HepG2 (cell line): ENCODE measurements around the gene METTL5. TPM values are rescaled to one million over a fixed set of nuclear protein-coding genes. Genes with fewer than 3 reads are reported as not detected.

ENCODE experiments used
- ATAC-seq: fragments of 200-7000 bp; cut with Tn5 transposase; 3 replicates; pipeline ENCODE4 v1.9.1; 2020; ENCODE audit warnings: mild to moderate bottlenecking, moderate library complexity
- BruUV-seq: library from RNA; stranded (reverse); fragments of 400-500 nt; replicated peaks from 2 replicates; lab custom pipeline; 2021; lab: Mats Ljungman, UMichigan
- CTCF ChIA-PET: fragments of 300-600 bp; formaldehyde crosslinking; extraction: SDS; loops from one replicate; lab custom pipeline; 2021; ENCODE audit warnings: low total read pairs, inconsistent platforms, low intra/inter-chr PET ratio; lab: Yijun Ruan, JAX
- POLR2A ChIA-PET: fragments of 350-600 bp; sonication (Branson Sonifier 250); formaldehyde crosslinking; loops from one replicate; lab custom pipeline; 2020; ENCODE audit warnings: antibody characterized with exemption, inconsistent platforms; lab: Yijun Ruan, JAX
- DNase-seq: peaks from one replicate; pipeline ENCODE4 v3.0.0-alpha.2; 2015; ENCODE audit warnings: low spot score
- FAIRE-seq: peaks from 3 replicates; lab custom pipeline; 2011; peaks lifted over from hg19 to GRCh38; lab: Jason Lieb, UNC
- H2AFZ ChIP-seq: one replicate; pipeline ENCODE4 v1.6.1; 2011; ENCODE audit warnings: low read length, inconsistent platforms
- H3K27ac ChIP-seq: fragments of 300-600 bp; 3 replicates; pipeline ENCODE4 v1.8.0; 2011; ENCODE audit warnings: mixed run types, mild to moderate bottlenecking, mixed read lengths, low read length, inconsistent platforms; ENCODE audit not compliant: insufficient read depth; ENCODE audit errors: extremely low read length
- H3K27me3 ChIP-seq, 2 experiments: fragments of 200-600 bp in 1 of 2; 2 replicates in 1 of 2; 3 replicates in 1 of 2; pipeline versions ENCODE4 v1.6.0 to v1.8.0; 2011; ENCODE audit warnings: low read length in 2 of 2, mild to moderate bottlenecking in 2 of 2, moderate library complexity in 2 of 2, inconsistent platforms in 1 of 2; ENCODE audit not compliant: insufficient read depth in 2 of 2, control insufficient read depth in 1 of 2
- H3K36me3 ChIP-seq, 2 experiments: fragments of 200-600 bp in 1 of 2; replicated peaks in 1 of 2; 2 replicates in 1 of 2; 3 replicates in 1 of 2; pipeline versions ENCODE4 v1.5.1 to v1.8.0; 2011; ENCODE audit warnings: low read length in 2 of 2, inconsistent platforms in 1 of 2; ENCODE audit not compliant: insufficient read depth in 2 of 2, control insufficient read depth in 1 of 2
- H3K4me1 ChIP-seq: 2 replicates; pipeline ENCODE4 v1.5.1; 2012; ENCODE audit warnings: low read length, inconsistent platforms; ENCODE audit not compliant: insufficient read depth
- H3K4me2 ChIP-seq: 2 replicates; pipeline ENCODE4 v1.6.0; 2011; ENCODE audit warnings: low read depth, low read length, inconsistent platforms
- H3K4me3 ChIP-seq, 3 experiments: fragments of 200-600 bp in 1 of 3; sonication (generic), shearing (Covaris generic) in 1 of 3; replicated peaks in 1 of 3; 2 replicates each; pipeline ENCODE4 v1.5.1; 2011 to 2016; ENCODE audit warnings: low read length in 3 of 3, inconsistent platforms in 2 of 3, low read depth in 2 of 3, mild to moderate bottlenecking in 2 of 3, control low read depth in 1 of 3, mixed read lengths in 1 of 3; ENCODE audit not compliant: insufficient read depth in 1 of 3
- H3K79me2 ChIP-seq: one replicate; pipeline ENCODE4 v1.6.1; 2011; ENCODE audit warnings: low read length, inconsistent platforms; ENCODE audit not compliant: insufficient read depth
- H3K9ac ChIP-seq: 2 replicates; pipeline ENCODE4 v1.6.0; 2011; ENCODE audit warnings: mild to moderate bottlenecking, low read depth, low read length, inconsistent platforms; ENCODE audit not compliant: insufficient read depth
- H3K9me3 ChIP-seq: 2 replicates; pipeline ENCODE4 v1.5.1; 2012; ENCODE audit warnings: mild to moderate bottlenecking, low read length
- H4K20me1 ChIP-seq: 2 replicates; pipeline ENCODE4 v1.6.0; 2011; ENCODE audit warnings: inconsistent platforms, mild to moderate bottlenecking, low read length, moderate library complexity; ENCODE audit not compliant: insufficient read depth
- AHDC1 ChIP-seq: sonication (generic); formaldehyde crosslinking; IDR thresholded peaks from 2 replicates; pipeline ENCODE4 v1.5.1; 2020; ENCODE audit warnings: mild to moderate bottlenecking, missing genetic modification reagents, borderline replicate concordance
- BRCA1 ChIP-seq: sonication (generic); formaldehyde crosslinking; IDR thresholded peaks from 2 replicates; pipeline ENCODE4 v1.4.0; 2020; ENCODE audit warnings: missing genetic modification reagents
- CHCHD3 ChIP-seq: sonication (generic); formaldehyde crosslinking; IDR thresholded peaks from 2 replicates; pipeline ENCODE4 v1.8.0; 2022; ENCODE audit warnings: mild to moderate bottlenecking, missing genetic modification reagents, moderate library complexity
- HNRNPH1 ChIP-seq: fragments of 200-400 bp; formaldehyde crosslinking; optimal IDR thresholded peaks from 2 replicates; pipeline ENCODE3; 2017; ENCODE audit warnings: mild to moderate bottlenecking, low read depth, low read length
- NFIC ChIP-seq: IDR thresholded peaks from 2 replicates; pipeline ENCODE4 v1.6.1; 2012; ENCODE audit warnings: mild to moderate bottlenecking, low read length, inconsistent platforms
- NR3C1 ChIP-seq: sonication (generic); formaldehyde crosslinking; IDR thresholded peaks from 2 replicates; pipeline ENCODE4 v1.4.0; 2020; ENCODE audit warnings: missing genetic modification reagents
- SP140L ChIP-seq: sonication (generic); formaldehyde crosslinking; IDR thresholded peaks from 2 replicates; pipeline ENCODE4 v1.4.0; 2020; ENCODE audit warnings: missing genetic modification reagents, borderline replicate concordance
- YY1 ChIP-seq: IDR thresholded peaks from 2 replicates; pipeline ENCODE4 v1.6.1; 2011; ENCODE audit warnings: low read length, low read depth, moderate library complexity, mild to moderate bottlenecking; ENCODE audit not compliant: insufficient read depth, insufficient replicate concordance
- ZNF768 ChIP-seq: sonication (generic); formaldehyde crosslinking; IDR thresholded peaks from 2 replicates; pipeline ENCODE4 v1.4.0; 2020; ENCODE audit warnings: missing genetic modification reagents
- ZSCAN9 ChIP-seq: IDR thresholded peaks from 2 replicates; pipeline ENCODE4 v1.6.1; 2016; ENCODE audit warnings: borderline replicate concordance
- WGBS: methylation state at CpG from one replicate; pipeline ENCODE4 v1.1.6; 2017; ENCODE audit warnings: low lambda C conversion rate; 5-methylcytosine and 5-hydroxymethylcytosine counted together
- in situ Hi-C: cut with HindIII; loops from 2 replicates; pipeline ENCODE4 v1.10.0; 2017; ENCODE audit warnings: low pct_unique_long_range_greater_than_20kb; ENCODE audit not compliant: extremely low pct_ligation_motif_present
- intact Hi-C: fragments of 100-400 bp; cut with micrococcal nuclease; formaldehyde crosslinking; loops from one replicate; pipeline ENCODE4 v1.10.0; 2022; ENCODE audit not compliant: unreplicated experiment
- polyA plus RNA-seq, 8 experiments: library from polyadenylated mRNA; depleted of rRNA in 3 of 8; stranded (reverse) in 7 of 8; unstranded in 1 of 8; fragments of >200 nt; fragmentation: Illumina TruSeq in 4 of 8; extraction: Trizol in 4 of 8; gene quantifications; 2 replicates each; pipeline versions ENCODE4 v1.2.1 to v1.2.3, GENCODE V29; 2011 to 2016; ENCODE audit warnings: low read depth in 4 of 8, missing spikeins in 1 of 8, mixed read lengths in 1 of 8; ENCODE audit not compliant: insufficient read depth in 1 of 8
- total RNA-seq, 5 experiments: library from RNA; depleted of rRNA; stranded (reverse); fragments of >200 nt; fragmentation: Illumina TruSeq; extraction: Trizol; gene quantifications; 2 replicates each; pipeline ENCODE4 v1.2.3, GENCODE V29; 2016; ENCODE audit warnings: low read depth in 1 of 5
- TF ChIP-seq, protein P1 (sequence below): sonication (generic); formaldehyde crosslinking; conservative IDR thresholded peaks from 2 replicates; pipeline ENCODE4 v1.8.0; 2022; ENCODE audit warnings: mild to moderate bottlenecking, moderate library complexity, missing genetic modification reagents
- TF ChIP-seq, protein P2 (sequence below): sonication (generic); formaldehyde crosslinking; IDR thresholded peaks from 2 replicates; pipeline ENCODE4 v1.4.0; 2020; ENCODE audit warnings: missing genetic modification reagents
- TF ChIP-seq, protein P3 (sequence below): sonication (generic); formaldehyde crosslinking; conservative IDR thresholded peaks from 2 replicates; pipeline ENCODE4 v1.4.0; 2020; ENCODE audit warnings: missing genetic modification reagents

The METTL5 gene
- total and polyA plus RNA-seq, 2 of the 13 experiments (the other 11 are each of a cell fraction or from before 2014, with no cell fraction given), result 50.7 to 95.1 TPM

- Histone ChIP-seq H3K4me1 (peaks cover 38% of the 10 kb centered on the region), H3K27ac (peak overlapping the region; percentile 68), H2AFZ (peak overlapping the region; percentile 88), H3K36me3 (peaks cover 6 to 16% of the 10 kb centered on the region in 2 experiments), H4K20me1 (peaks cover 6% of the 10 kb centered on the region; the same call in 1 of the 2 replicates), H3K79me2 (peaks cover 44% of the 10 kb centered on the region), H3K4me2 (peak overlapping the region; percentile 77), H3K27me3 (no peaks in the 10 kb centered on the region; a peak in 1 of 5 replicates), H3K9me3 (no peaks in the 10 kb centered on the region), H3K4me3 (peak overlapping the region; percentile 79 to 96 (median 88)), H3K9ac (peak overlapping the region; percentile 82)
- ChIA-PET CTCF (no interaction called here), POLR2A (interaction anchor here (0.6 to 1.8 kb wide), 14 partner anchors 8 to 104 kb away, joined by 3 to 16 read pairs (median 4); partner anchors contain the start of genes CFAP210, METTL5, PHOSPHO2 and UBR3)
- in situ Hi-C loops, result no loop called here
- DNase-seq (no peak), ATAC-seq (no peak), FAIRE-seq (no peak)
- intact Hi-C loops, result loop anchor here (2.0 kb wide), 1 partner anchor 28 kb away; the partner anchor contains the start of gene UBR3
- WGBS, result 4% methylated on average over 4 of the region's 4 CpGs
- BruUV-seq, result TSS peak; percentile 92
- TF ChIP-seq, protein P1, sequence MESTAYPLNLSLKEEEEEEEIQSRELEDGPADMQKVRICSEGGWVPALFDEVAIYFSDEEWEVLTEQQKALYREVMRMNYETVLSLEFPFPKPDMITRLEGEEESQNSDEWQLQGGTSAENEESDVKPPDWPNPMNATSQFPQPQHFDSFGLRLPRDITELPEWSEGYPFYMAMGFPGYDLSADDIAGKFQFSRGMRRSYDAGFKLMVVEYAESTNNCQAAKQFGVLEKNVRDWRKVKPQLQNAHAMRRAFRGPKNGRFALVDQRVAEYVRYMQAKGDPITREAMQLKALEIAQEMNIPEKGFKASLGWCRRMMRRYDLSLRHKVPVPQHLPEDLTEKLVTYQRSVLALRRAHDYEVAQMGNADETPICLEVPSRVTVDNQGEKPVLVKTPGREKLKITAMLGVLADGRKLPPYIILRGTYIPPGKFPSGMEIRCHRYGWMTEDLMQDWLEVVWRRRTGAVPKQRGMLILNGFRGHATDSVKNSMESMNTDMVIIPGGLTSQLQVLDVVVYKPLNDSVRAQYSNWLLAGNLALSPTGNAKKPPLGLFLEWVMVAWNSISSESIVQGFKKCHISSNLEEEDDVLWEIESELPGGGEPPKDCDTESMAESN (CRISPR knock-in tag), result no peak
- TF ChIP-seq NR3C1 (CRISPR knock-in tag), result no peak
- TF ChIP-seq CHCHD3 (CRISPR knock-in tag), result no peak
- no peak for TF ChIP-seq YY1
- TF ChIP-seq SP140L, result 0 out of 2 replicates have a peak, but pooled peaks have one; percentile 21
- TF ChIP-seq, protein P2, sequence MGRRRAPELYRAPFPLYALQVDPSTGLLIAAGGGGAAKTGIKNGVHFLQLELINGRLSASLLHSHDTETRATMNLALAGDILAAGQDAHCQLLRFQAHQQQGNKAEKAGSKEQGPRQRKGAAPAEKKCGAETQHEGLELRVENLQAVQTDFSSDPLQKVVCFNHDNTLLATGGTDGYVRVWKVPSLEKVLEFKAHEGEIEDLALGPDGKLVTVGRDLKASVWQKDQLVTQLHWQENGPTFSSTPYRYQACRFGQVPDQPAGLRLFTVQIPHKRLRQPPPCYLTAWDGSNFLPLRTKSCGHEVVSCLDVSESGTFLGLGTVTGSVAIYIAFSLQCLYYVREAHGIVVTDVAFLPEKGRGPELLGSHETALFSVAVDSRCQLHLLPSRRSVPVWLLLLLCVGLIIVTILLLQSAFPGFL (CRISPR knock-in tag), result no peak
- TF ChIP-seq HNRNPH1, result no peak
- TF ChIP-seq BRCA1, result no peak
- no peak for TF ChIP-seq ZNF768 (CRISPR knock-in tag)
- TF ChIP-seq, protein P3, sequence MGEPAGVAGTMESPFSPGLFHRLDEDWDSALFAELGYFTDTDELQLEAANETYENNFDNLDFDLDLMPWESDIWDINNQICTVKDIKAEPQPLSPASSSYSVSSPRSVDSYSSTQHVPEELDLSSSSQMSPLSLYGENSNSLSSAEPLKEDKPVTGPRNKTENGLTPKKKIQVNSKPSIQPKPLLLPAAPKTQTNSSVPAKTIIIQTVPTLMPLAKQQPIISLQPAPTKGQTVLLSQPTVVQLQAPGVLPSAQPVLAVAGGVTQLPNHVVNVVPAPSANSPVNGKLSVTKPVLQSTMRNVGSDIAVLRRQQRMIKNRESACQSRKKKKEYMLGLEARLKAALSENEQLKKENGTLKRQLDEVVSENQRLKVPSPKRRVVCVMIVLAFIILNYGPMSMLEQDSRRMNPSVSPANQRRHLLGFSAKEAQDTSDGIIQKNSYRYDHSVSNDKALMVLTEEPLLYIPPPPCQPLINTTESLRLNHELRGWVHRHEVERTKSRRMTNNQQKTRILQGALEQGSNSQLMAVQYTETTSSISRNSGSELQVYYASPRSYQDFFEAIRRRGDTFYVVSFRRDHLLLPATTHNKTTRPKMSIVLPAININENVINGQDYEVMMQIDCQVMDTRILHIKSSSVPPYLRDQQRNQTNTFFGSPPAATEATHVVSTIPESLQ (CRISPR knock-in tag), result no peak
- TF ChIP-seq AHDC1 (CRISPR knock-in tag), result peak; percentile 68; the same call in 1 of the 2 replicates
- TF ChIP-seq ZSCAN9 (CRISPR knock-in tag), result peak; percentile 79; the same call in 1 of the 2 replicates
- 0 out of 2 replicates have a peak, but pooled peaks have one; percentile 3 for TF ChIP-seq NFIC
Observed at GRCh38 chr2:169798397-169798717, 26.3 kb downstream of the METTL5 start.
